HG03025 (cell line): ENCODE results near the gene RTN3.
"Not testable (repeated sequence)": the region's sequence is repeated elsewhere in the genome, so short reads cannot be mapped to it uniquely, and the experiment has no call there.

ENCODE experiments used
- ATAC-seq: cut with Tn5 transposase; IDR thresholded peaks from one replicate; pipeline ENCODE4 v1.9.1; 2021; ENCODE audit warnings: mild to moderate bottlenecking, moderate library complexity; ENCODE audit not compliant: unreplicated experiment, low FRiP score

RTN3 gene

GRCh38 chr11:63767565-63768236, 86.4 kb downstream of the RTN3 start:
- peak; percentile 7 for ATAC-seq

- ATAC-seq, result peak; percentile 44
Observed at GRCh38 chr11:63768237-63769041, 87.1 kb downstream of the RTN3 start, which contains the start of gene ZFTA. ZFTA (minus strand) TSS chr11:63768775; CDS start chr11:63768622, 153 bp downstream.

GRCh38 chr11:63769042-63769713, 87.9 kb downstream of the RTN3 start:
- ATAC-seq, result peak; percentile 19

GRCh38 chr11:63769714-63770455, 88.6 kb downstream of the RTN3 start:
- no peak for ATAC-seq

GRCh38 chr11:63770763-63771162, 89.5 kb downstream of the RTN3 start:
- ATAC-seq, result no peak

GRCh38 chr11:63771741-63772318, 90.5 kb downstream of the RTN3 start:
- ATAC-seq, result not testable (repeated sequence)

- ATAC-seq, result no peak
Observed at GRCh38 chr11:63775191-63775590, 93.9 kb downstream of the RTN3 start.

GRCh38 chr11:63779039-63779438, 97.7 kb downstream of the RTN3 start:
- ATAC-seq, result no peak

GRCh38 chr11:63782749-63783148, 101.4 kb downstream of the RTN3 start:
- ATAC-seq, result no peak

- ATAC-seq, result no peak
Observed at GRCh38 chr11:63783925-63784592, 102.8 kb downstream of the RTN3 start.

GRCh38 chr11:63785823-63786222, 104.5 kb downstream of the RTN3 start:
- no peak for ATAC-seq

GRCh38 chr11:63791495-63792167, 110.3 kb downstream of the RTN3 start:
- ATAC-seq, result no peak

GRCh38 chr11:63793161-63793560, 111.9 kb downstream of the RTN3 start:
- ATAC-seq, result no peak

GRCh38 chr11:63795066-63795465, 113.8 kb downstream of the RTN3 start:
- no peak for ATAC-seq

- ATAC-seq, result no peak
Observed at GRCh38 chr11:63800921-63801320, 119.6 kb downstream of the RTN3 start.

- ATAC-seq, result no peak
Observed at GRCh38 chr11:63802637-63803414, 121.5 kb downstream of the RTN3 start.

GRCh38 chr11:63804259-63804658, 123.0 kb downstream of the RTN3 start:
- ATAC-seq, result no peak

- no peak for ATAC-seq
Observed at GRCh38 chr11:63805844-63806415, 124.6 kb downstream of the RTN3 start.
